SK-N-SH (cell line): ENCODE data around the gene ARHGAP26. TPM values are rescaled to one million over a fixed set of nuclear protein-coding genes. Genes with fewer than 3 reads are reported as not detected.

ENCODE experiments used
- CTCF ChIA-PET: fragments of 300-600, 350-600 bp; formaldehyde crosslinking; extraction: SDS; loops from one replicate; lab custom pipeline; 2021; lab: Yijun Ruan, JAX
- POLR2A ChIA-PET: fragments of 350-600 bp; sonication (Branson Sonifier 250); formaldehyde crosslinking; extraction: SDS; loops from one replicate; lab custom pipeline; 2020; ENCODE audit warnings: antibody characterized with exemption, inconsistent platforms; lab: Yijun Ruan, JAX
- DNase-seq: peaks from one replicate; pipeline ENCODE4 v3.0.0; 2012
- H2AFZ ChIP-seq: fragments of 200-600 bp; sonication (generic); 2 replicates; pipeline ENCODE4 v1.8.1; 2016; ENCODE audit warnings: antibody characterized with exemption, mild to moderate bottlenecking, low read depth
- H3F3A ChIP-seq: fragments of 200-600 bp; sonication (generic); replicated peaks from 2 replicates; pipeline ENCODE3; 2016; ENCODE audit warnings: antibody characterized with exemption, mild to moderate bottlenecking; ENCODE audit not compliant: insufficient read depth
- H3K27ac ChIP-seq, 2 experiments: fragments of 200-500 bp in 1 of 2; fragments of 200-600 bp in 1 of 2; sonication (Bioruptor generic) in 1 of 2; sonication (generic), shearing (Covaris generic) in 1 of 2; 2 replicates each; pipeline versions ENCODE4 v1.5.1 to v1.6.1; 2014 to 2016; ENCODE audit warnings: low read depth in 2 of 2, inconsistent platforms in 1 of 2, low read length in 1 of 2, mild to moderate bottlenecking in 1 of 2, mixed read lengths in 1 of 2
- H3K27me3 ChIP-seq: fragments of 200-600 bp; sonication (generic), shearing (Covaris generic); 2 replicates; pipeline ENCODE4 v1.6.1; 2016; ENCODE audit warnings: mixed run types; ENCODE audit not compliant: insufficient read depth
- H3K36me3 ChIP-seq, 2 experiments: fragments of 200-500 bp in 1 of 2; fragments of 200-600 bp in 1 of 2; sonication (Bioruptor generic) in 1 of 2; sonication (generic) in 1 of 2; replicated peaks in 1 of 2; 2 replicates each; pipeline versions ENCODE3 to v1.5.1; 2014 to 2016; ENCODE audit warnings: low read length in 1 of 2, mild to moderate bottlenecking in 1 of 2; ENCODE audit not compliant: insufficient read depth in 2 of 2, control insufficient read depth in 1 of 2
- H3K4me1 ChIP-seq, 2 experiments: fragments of 200-500 bp in 1 of 2; fragments of 200-600 bp in 1 of 2; sonication (Bioruptor generic) in 1 of 2; sonication (generic), shearing (Covaris generic) in 1 of 2; 2 replicates each; pipeline versions ENCODE4 v1.5.1 to v1.6.1; 2014 to 2016; ENCODE audit warnings: low read depth in 1 of 2, low read length in 1 of 2, mixed run types in 1 of 2; ENCODE audit not compliant: insufficient read depth in 2 of 2, control insufficient read depth in 1 of 2
- H3K4me2 ChIP-seq: fragments of 200-600 bp; sonication (generic), shearing (Covaris generic); 2 replicates; pipeline ENCODE4 v1.6.1; 2017; ENCODE audit warnings: mixed run types
- H3K4me3 ChIP-seq, 2 experiments: fragments of 200-500 bp in 1 of 2; fragments of 200-600 bp in 1 of 2; sonication (Bioruptor generic) in 1 of 2; sonication (generic), shearing (Covaris generic) in 1 of 2; 2 replicates each; pipeline versions ENCODE4 v1.5.1 to v1.8.1; 2014 to 2016; ENCODE audit warnings: low read depth in 2 of 2, inconsistent platforms in 1 of 2, low read length in 1 of 2, mild to moderate bottlenecking in 1 of 2, mixed read lengths in 1 of 2, moderate library complexity in 1 of 2
- H3K79me2 ChIP-seq: fragments of 200-600 bp; sonication (generic); 2 replicates; pipeline ENCODE4 v1.8.1; 2017; ENCODE audit warnings: mild to moderate bottlenecking; ENCODE audit not compliant: insufficient read depth
- H3K9ac ChIP-seq: fragments of 200-600 bp; sonication (generic); 2 replicates; pipeline ENCODE4 v1.6.1; 2017; ENCODE audit warnings: mixed run types
- H3K9me2 ChIP-seq: fragments of 200-600 bp; sonication (generic); 2 replicates; pipeline ENCODE4 v1.6.1; 2017; ENCODE audit warnings: mixed run types
- H3K9me3 ChIP-seq: fragments of 200-600 bp; sonication (generic); 2 replicates; pipeline ENCODE4 v1.6.1; 2017; ENCODE audit warnings: mixed run types, mild to moderate bottlenecking, moderate library complexity
- H4K20me1 ChIP-seq: fragments of 200-600 bp; sonication (generic); 2 replicates; pipeline ENCODE4 v1.6.1; 2017; ENCODE audit warnings: mild to moderate bottlenecking, mixed run types; ENCODE audit not compliant: insufficient read depth
- CHD2 ChIP-seq: fragments of 150-350 bp; IDR thresholded peaks from 2 replicates; pipeline ENCODE4 v1.6.1; 2018; ENCODE audit warnings: low read length; ENCODE audit not compliant: partially characterized antibody
- ELF1 ChIP-seq: IDR thresholded peaks from 2 replicates; pipeline ENCODE4 v1.4.0; 2012
- EP300 ChIP-seq, 2 experiments: IDR thresholded peaks; 2 replicates each; pipeline versions ENCODE4 v1.4.0 to v1.6.1; 2012; ENCODE audit warnings: borderline replicate concordance in 1 of 2, low read depth in 1 of 2, low read length in 1 of 2
- EZH2phosphoT487 ChIP-seq: fragments of 200-600 bp; sonication (generic); IDR thresholded peaks from 2 replicates; pipeline ENCODE4 v1.6.1; 2017; ENCODE audit warnings: low read depth, mixed run types, mild to moderate bottlenecking, antibody characterized with exemption, moderate library complexity, borderline replicate concordance
- FOSL2 ChIP-seq: IDR thresholded peaks from 2 replicates; pipeline ENCODE4 v1.4.0; 2012; ENCODE audit warnings: low read depth, mild to moderate bottlenecking, moderate library complexity, borderline replicate concordance
- FOXJ3 ChIP-seq: sonication (generic); formaldehyde crosslinking; IDR thresholded peaks from 2 replicates; pipeline ENCODE4 v1.5.1; 2020; ENCODE audit warnings: mild to moderate bottlenecking, missing genetic modification reagents
- GABPA ChIP-seq: IDR thresholded peaks from 2 replicates; pipeline ENCODE4 v1.4.0; 2012; ENCODE audit warnings: low read depth, mild to moderate bottlenecking
- JUND ChIP-seq: IDR thresholded peaks from 2 replicates; pipeline ENCODE4 v1.4.0; 2012
- MEF2A ChIP-seq: IDR thresholded peaks from 2 replicates; pipeline ENCODE4 v1.4.0; 2012; ENCODE audit warnings: low read depth, borderline replicate concordance
- MXI1 ChIP-seq: IDR thresholded peaks from 2 replicates; pipeline ENCODE4 v1.6.1; 2012; ENCODE audit warnings: mild to moderate bottlenecking, low read depth, low read length, improper control_type of control experiment
- NFIC ChIP-seq: IDR thresholded peaks from 2 replicates; pipeline ENCODE4 v1.4.0; 2012; ENCODE audit warnings: borderline replicate concordance
- POLR2AphosphoS5 ChIP-seq: IDR thresholded peaks from 2 replicates; pipeline ENCODE4 v1.6.1; 2012; ENCODE audit warnings: low read depth, low read length
- SIN3A ChIP-seq: IDR thresholded peaks from 2 replicates; pipeline ENCODE4 v1.6.1; 2012; ENCODE audit warnings: low read depth, mild to moderate bottlenecking, low read length, moderate library complexity, borderline replicate concordance
- SMC3 ChIP-seq: IDR thresholded peaks from 2 replicates; pipeline ENCODE4 v1.6.1; 2012; ENCODE audit warnings: low read depth, low read length, improper control_type of control experiment
- TCF12 ChIP-seq: IDR thresholded peaks from 2 replicates; pipeline ENCODE4 v1.4.0; 2012
- TEAD4 ChIP-seq: IDR thresholded peaks from 2 replicates; pipeline ENCODE4 v1.4.0; 2012; ENCODE audit warnings: mild to moderate bottlenecking, borderline replicate concordance; ENCODE audit not compliant: insufficient read depth
- WGBS: methylation state at CpG from one replicate; pipeline ENCODE4 v1.1.6; 2017; ENCODE audit warnings: low lambda C conversion rate; 5-methylcytosine and 5-hydroxymethylcytosine counted together
- polyA plus RNA-seq, 3 experiments: library from polyadenylated mRNA; depleted of rRNA; stranded (reverse); fragments of >200 nt; gene quantifications; 2 replicates each; pipeline ENCODE4 v1.2.3, GENCODE V29; 2012
- TF ChIP-seq, protein P1 (sequence below): fragments of 150-350 bp; IDR thresholded peaks from 2 replicates; pipeline ENCODE4 v1.6.1; 2016; ENCODE audit warnings: mild to moderate bottlenecking, low read depth, low read length
- TF ChIP-seq, protein P2 (sequence below): fragments of 150-350 bp; IDR thresholded peaks from 2 replicates; pipeline ENCODE4 v1.6.1; 2017; ENCODE audit warnings: antibody characterized with exemption, low read length, low read depth, borderline replicate concordance
- TF ChIP-seq, protein P3 (sequence below): fragments of 200-600 bp; sonication (generic); IDR thresholded peaks from 2 replicates; pipeline ENCODE4 v1.6.1; 2017; ENCODE audit warnings: antibody characterized with exemption, mild to moderate bottlenecking, moderate library complexity

ARHGAP26 gene
- polyA plus RNA-seq, 1 of the 3 experiments (the other 2 are of a cell fraction), result 6.1 TPM

DNA sequence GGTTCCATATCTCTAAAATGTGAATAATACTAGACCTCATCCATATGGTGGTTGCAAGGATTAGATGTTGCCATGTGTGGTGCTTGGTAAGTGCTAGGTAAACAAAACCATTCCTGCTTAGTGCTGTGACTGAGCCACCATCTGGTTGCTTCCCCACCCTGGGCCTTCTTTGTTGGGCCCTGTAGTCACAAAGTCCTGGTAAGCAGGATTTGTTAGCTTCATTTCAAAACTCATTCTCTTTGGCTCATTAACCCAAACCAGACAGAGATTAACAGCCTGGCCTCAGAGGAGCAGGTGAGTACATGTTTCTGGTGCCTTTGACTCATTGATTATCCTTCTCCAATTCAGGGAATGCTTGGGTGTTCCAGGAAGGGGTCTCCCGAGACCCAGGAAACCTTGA lies 240.2 kb downstream of the ARHGAP26 start:
- H3K9me2 ChIP-seq, result no peaks in the 10 kb centered on the region
- no peaks in the 10 kb centered on the region for H3K4me1 ChIP-seq
- no peaks in the 10 kb centered on the region for H3F3A ChIP-seq
- no peaks in the 10 kb centered on the region for H4K20me1 ChIP-seq
- no peaks in the 10 kb centered on the region for H3K9me3 ChIP-seq
- H3K27me3 ChIP-seq, result no peaks in the 10 kb centered on the region
- H3K4me3 ChIP-seq, result no peak overlapping the region
- H3K36me3 ChIP-seq, result peaks cover 4 to 5% of the 10 kb centered on the region in 2 experiments
- no peak overlapping the region for H3K9ac ChIP-seq
- H3K27ac ChIP-seq, result no peak overlapping the region
- TF ChIP-seq POLR2AphosphoS5, result no peak
- TF ChIP-seq ELF1, result no peak
- no peak for TF ChIP-seq FOXJ3 (CRISPR knock-in tag)
- no peak for TF ChIP-seq JUND
- no peak for TF ChIP-seq MEF2A
- TF ChIP-seq, protein P1, sequence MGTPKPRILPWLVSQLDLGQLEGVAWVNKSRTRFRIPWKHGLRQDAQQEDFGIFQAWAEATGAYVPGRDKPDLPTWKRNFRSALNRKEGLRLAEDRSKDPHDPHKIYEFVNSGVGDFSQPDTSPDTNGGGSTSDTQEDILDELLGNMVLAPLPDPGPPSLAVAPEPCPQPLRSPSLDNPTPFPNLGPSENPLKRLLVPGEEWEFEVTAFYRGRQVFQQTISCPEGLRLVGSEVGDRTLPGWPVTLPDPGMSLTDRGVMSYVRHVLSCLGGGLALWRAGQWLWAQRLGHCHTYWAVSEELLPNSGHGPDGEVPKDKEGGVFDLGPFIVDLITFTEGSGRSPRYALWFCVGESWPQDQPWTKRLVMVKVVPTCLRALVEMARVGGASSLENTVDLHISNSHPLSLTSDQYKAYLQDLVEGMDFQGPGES, result no peak
- TF ChIP-seq, protein P2, sequence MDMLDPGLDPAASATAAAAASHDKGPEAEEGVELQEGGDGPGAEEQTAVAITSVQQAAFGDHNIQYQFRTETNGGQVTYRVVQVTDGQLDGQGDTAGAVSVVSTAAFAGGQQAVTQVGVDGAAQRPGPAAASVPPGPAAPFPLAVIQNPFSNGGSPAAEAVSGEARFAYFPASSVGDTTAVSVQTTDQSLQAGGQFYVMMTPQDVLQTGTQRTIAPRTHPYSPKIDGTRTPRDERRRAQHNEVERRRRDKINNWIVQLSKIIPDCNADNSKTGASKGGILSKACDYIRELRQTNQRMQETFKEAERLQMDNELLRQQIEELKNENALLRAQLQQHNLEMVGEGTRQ, result no peak
- no peak for TF ChIP-seq EP300 (IDR thresholded peaks at IDR 0.05; ENCODE audit: borderline replicate concordance in 1 of 2, low read depth in 1 of 2, low read length in 1 of 2)
- TF ChIP-seq, protein P3, sequence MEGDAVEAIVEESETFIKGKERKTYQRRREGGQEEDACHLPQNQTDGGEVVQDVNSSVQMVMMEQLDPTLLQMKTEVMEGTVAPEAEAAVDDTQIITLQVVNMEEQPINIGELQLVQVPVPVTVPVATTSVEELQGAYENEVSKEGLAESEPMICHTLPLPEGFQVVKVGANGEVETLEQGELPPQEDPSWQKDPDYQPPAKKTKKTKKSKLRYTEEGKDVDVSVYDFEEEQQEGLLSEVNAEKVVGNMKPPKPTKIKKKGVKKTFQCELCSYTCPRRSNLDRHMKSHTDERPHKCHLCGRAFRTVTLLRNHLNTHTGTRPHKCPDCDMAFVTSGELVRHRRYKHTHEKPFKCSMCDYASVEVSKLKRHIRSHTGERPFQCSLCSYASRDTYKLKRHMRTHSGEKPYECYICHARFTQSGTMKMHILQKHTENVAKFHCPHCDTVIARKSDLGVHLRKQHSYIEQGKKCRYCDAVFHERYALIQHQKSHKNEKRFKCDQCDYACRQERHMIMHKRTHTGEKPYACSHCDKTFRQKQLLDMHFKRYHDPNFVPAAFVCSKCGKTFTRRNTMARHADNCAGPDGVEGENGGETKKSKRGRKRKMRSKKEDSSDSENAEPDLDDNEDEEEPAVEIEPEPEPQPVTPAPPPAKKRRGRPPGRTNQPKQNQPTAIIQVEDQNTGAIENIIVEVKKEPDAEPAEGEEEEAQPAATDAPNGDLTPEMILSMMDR, result no peak
- no peak for TF ChIP-seq TCF12
- TF ChIP-seq GABPA, result no peak
- no peak for TF ChIP-seq CHD2
- no peak for TF ChIP-seq MXI1
- TF ChIP-seq TEAD4, result no peak
- no peak for TF ChIP-seq SMC3
- TF ChIP-seq NFIC, result no peak
- no peak for TF ChIP-seq SIN3A
- TF ChIP-seq EZH2phosphoT487, result no peak
- no peak for TF ChIP-seq FOSL2
- no peak overlapping the region for H2AFZ ChIP-seq
- no peak for DNase-seq
- WGBS, result 100% methylated on average over 1 of the region's 1 CpG
- H3K79me2 ChIP-seq, result no peaks in the 10 kb centered on the region
- ChIA-PET CTCF (interaction anchor here (0.9 to 1.8 kb wide), 2 partner anchors 28 to 88 kb away, joined by 3 read pairs; no protein-coding TSS in a partner anchor), POLR2A (no interaction called here)
- no peak overlapping the region for H3K4me2 ChIP-seq
